UCSD-AML1 (cell line): ENCODE results near the gene XRCC1.
"Not testable (repeated sequence)": the region's sequence is repeated elsewhere in the genome, so short reads cannot be mapped to it uniquely, and the experiment has no call there.

ENCODE experiments used
- DNase-seq: peaks from one replicate; lab custom pipeline; 2025; ENCODE audit not compliant: unreplicated experiment; lab: John Stamatoyannopoulos, UW

The XRCC1 gene

GRCh38 chr19:43522929-43523328 is 52.4 kb downstream of the XRCC1 start:
- no peak for DNase-seq

- DNase-seq = peak; percentile 71
Observed at GRCh38 chr19:43519436-43520088, 55.8 kb downstream of the XRCC1 start.

GRCh38 chr19:43518051-43518450 is 57.3 kb downstream of the XRCC1 start:
- DNase-seq = no peak

GRCh38 chr19:43512399-43512798 is 62.9 kb downstream of the XRCC1 start:
- not testable (repeated sequence) for DNase-seq

GRCh38 chr19:43511324-43511723 is 64.0 kb downstream of the XRCC1 start:
- DNase-seq = no peak

- no peak for DNase-seq
Observed at GRCh38 chr19:43510713-43511112, 64.6 kb downstream of the XRCC1 start.

GRCh38 chr19:43507880-43508279 is 67.4 kb downstream of the XRCC1 start:
- no peak for DNase-seq

- no peak for DNase-seq
Observed at GRCh38 chr19:43506629-43507028, 68.7 kb downstream of the XRCC1 start.

GRCh38 chr19:43505941-43506340 is 69.4 kb downstream of the XRCC1 start:
- no peak for DNase-seq

GRCh38 chr19:43505186-43505456 is 70.2 kb downstream of the XRCC1 start:
- no peak for DNase-seq

GRCh38 chr19:43504426-43505185 is 70.7 kb downstream of the XRCC1 start, which contains the start of gene PHLDB3:
Gene PHLDB3, minus strand, starts transcription at chr19:43504746. Its CDS starts 628 bp downstream, at chr19:43504118.
- DNase-seq = no peak

- DNase-seq = peak; percentile 98
Observed at GRCh38 chr19:43503501-43504425, 71.6 kb downstream of the XRCC1 start.

- no peak for DNase-seq
Observed at GRCh38 chr19:43502419-43502976, 72.8 kb downstream of the XRCC1 start.

GRCh38 chr19:43501661-43502418 is 73.5 kb downstream of the XRCC1 start:
- DNase-seq = no peak

GRCh38 chr19:43499042-43499441 is 76.3 kb downstream of the XRCC1 start:
- no peak for DNase-seq

GRCh38 chr19:43498233-43498842 is 77.0 kb downstream of the XRCC1 start:
- no peak for DNase-seq

GRCh38 chr19:43496960-43497359 is 78.4 kb downstream of the XRCC1 start:
- DNase-seq = no peak

GRCh38 chr19:43495082-43495481 is 80.2 kb downstream of the XRCC1 start:
- no peak for DNase-seq
